Activated CD8-positive, alpha-beta memory T cell treated with anti-CD3 and anti-CD28 coated beads, Interleukin-2, amount 10 ng/mL, durations not matched to agents 7 days and 5 days (primary cell): ENCODE measurements around the gene ELOVL6. TPM values are rescaled to one million over a fixed set of nuclear protein-coding genes. Genes with fewer than 3 reads are reported as not detected.
"Not testable (repeated sequence)": the region's sequence is repeated elsewhere in the genome, so short reads cannot be mapped to it uniquely, and the experiment has no call there.

Source experiments
- ATAC-seq: fragments of 150-1000 bp; cut with Tn5 transposase; one replicate; pipeline ENCODE4 v1.10.0; 2021; ENCODE audit warnings: moderate library complexity
- CTCF ChIA-PET: fragments of 350-600 bp; sonication (Branson Sonifier 250); formaldehyde crosslinking; loops from one replicate; lab custom pipeline; 2021; ENCODE audit warnings: antibody characterized with exemption; lab: Charles Lee
- DNase-seq: peaks from one replicate; pipeline ENCODE4 v3.0.0-alpha.2; 2020
- H3K27ac Mint-ChIP-seq: one replicate; pipeline ENCODE4 v1.8.0; 2021; ENCODE audit warnings: mild to moderate bottlenecking, mixed read lengths
- H3K27me3 Mint-ChIP-seq: one replicate; pipeline ENCODE4 v1.8.0; 2021; ENCODE audit warnings: mixed read lengths
- H3K36me3 Mint-ChIP-seq: one replicate; pipeline ENCODE4 v1.8.0; 2021; ENCODE audit warnings: mild to moderate bottlenecking, mixed read lengths
- H3K4me1 Mint-ChIP-seq: one replicate; pipeline ENCODE4 v1.8.0; 2021; ENCODE audit warnings: mixed read lengths
- H3K4me3 Mint-ChIP-seq: one replicate; pipeline ENCODE4 v1.8.0; 2021; ENCODE audit warnings: mild to moderate bottlenecking, moderate library complexity, mixed read lengths
- H3K9me3 Mint-ChIP-seq: one replicate; pipeline ENCODE4 v1.8.0; 2022; ENCODE audit warnings: low read depth, mixed read lengths
- total RNA-seq, 2 experiments: library from RNA; stranded (reverse); gene quantifications; one replicate each; pipeline ENCODE4 v1.2.3, GENCODE V29; 2021

Gene ELOVL6, protein sequence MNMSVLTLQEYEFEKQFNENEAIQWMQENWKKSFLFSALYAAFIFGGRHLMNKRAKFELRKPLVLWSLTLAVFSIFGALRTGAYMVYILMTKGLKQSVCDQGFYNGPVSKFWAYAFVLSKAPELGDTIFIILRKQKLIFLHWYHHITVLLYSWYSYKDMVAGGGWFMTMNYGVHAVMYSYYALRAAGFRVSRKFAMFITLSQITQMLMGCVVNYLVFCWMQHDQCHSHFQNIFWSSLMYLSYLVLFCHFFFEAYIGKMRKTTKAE
- total RNA-seq, result 10 to 100 TPM; 20.8 to 27.5 TPM

DNA sequence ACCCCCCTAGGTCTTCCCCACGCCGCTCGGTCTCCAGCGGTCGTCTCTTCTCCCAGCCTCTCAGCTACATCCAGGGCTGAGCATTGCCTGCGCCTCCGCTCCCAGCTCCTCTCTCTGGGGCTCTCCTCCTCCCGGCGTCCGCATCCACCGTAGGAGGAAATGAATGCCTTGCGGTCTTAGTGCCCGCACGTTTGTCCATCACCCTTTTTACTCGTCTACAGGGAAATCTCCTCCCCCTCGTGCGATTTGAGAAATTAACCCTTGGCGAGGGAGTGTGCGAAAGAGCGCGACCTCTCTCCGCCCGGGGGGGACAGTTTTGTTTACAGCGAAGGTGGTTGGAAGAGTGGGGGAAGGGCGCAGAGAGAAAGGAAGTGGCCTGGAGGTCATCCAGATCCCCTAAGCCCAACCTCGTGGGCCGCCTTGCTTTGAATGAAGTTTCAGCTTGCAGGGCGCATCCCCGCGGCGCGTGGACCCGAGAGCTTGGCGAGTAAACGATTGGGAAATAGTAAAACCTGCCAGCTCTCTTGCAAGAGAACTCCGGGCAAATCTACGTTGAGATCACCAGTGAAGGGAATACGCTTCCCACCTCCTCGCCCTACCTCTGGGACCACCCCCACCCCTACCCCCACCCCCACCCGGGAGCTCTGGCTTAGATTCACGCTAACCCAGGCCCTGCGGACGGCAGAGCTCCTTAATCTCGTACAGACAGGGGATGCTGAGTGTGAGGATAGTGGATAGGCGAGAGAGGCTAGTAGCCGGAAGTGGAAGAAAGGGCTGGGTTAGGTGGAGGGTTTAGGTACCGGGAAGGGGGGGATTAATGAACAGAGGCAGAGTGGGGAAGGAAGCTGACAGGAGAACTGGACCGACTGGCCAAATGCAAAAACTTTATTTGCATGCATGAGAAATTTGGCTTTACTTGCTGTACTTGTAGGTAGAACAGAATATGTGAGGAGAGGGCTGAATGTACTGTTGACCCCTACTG is at the start of gene ELOVL6:
Gene ELOVL6 (minus strand): TSS at position 181 of the 982 bp plus-strand sequence. CDS start 280 bp downstream, outside the sequence.
- Mint-ChIP-seq H3K27me3 (peaks cover 3% of the 10 kb centered on the region), H3K9me3 (no peaks in the 10 kb centered on the region), H3K36me3 (peaks cover 7% of the 10 kb centered on the region), H3K4me1 (peaks cover 25% of the 10 kb centered on the region), H3K27ac (peak within 1 kb of the TSS; percentile 97), H3K4me3 (peak within 1 kb of the TSS; percentile 86)
- ATAC-seq, result peak; percentile 7
- CTCF ChIA-PET, result interaction anchor here (0.7 to 1.7 kb wide), 12 partner anchors 9 to 317 kb away, joined by 3 to 7 read pairs (median 4); no protein-coding TSS in a partner anchor
- peak; percentile 71 for DNase-seq

DNA sequence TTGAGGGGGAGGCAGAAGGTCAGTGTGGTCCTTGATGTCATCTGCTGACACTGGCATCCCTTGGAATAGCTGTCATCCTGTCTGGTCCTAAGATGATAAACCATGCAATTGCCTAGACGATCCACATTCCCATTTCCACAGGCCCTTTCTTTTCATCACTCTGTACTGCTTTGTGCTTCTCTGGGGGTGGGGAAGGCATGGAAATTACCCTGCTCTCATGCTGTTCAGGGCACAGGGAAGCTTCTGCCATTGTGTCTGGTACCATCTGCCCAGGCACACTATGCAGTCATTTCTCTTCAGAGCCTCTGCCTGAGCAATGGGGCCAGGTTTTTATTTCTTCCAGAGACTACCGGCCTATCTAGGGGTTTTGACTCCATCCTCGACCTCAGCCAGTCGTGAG is 49.7 kb upstream of the ELOVL6 start:
- no peak overlapping the region for H3K27ac Mint-ChIP-seq

DNA sequence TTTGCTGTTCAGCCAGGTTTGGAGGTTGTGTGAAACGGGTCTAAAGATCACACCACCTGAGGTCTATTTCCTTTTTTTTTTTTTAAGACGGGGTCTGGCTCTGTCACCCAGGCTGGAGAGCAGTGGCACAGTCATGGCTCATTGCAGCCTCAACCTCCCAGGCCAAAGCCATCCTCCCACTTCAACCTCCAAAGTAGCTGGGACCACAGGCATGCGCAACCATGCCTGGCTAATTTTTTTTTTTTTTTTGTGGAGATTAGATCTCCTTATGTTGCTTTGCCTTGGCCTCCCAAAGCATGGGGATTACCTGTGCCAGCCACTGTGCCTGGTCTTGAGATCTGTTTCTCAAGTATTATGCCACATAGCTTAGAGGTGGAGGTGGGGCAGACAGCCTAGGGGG is 49.2 kb upstream of the ELOVL6 start:
- ATAC-seq (no peak), DNase-seq (no peak)
- Mint-ChIP-seq H3K27ac (no peak overlapping the region), H3K27me3 (peaks cover 32% of the 10 kb centered on the region), H3K9me3 (no peaks in the 10 kb centered on the region), H3K4me3 (no peak overlapping the region), H3K36me3 (no peaks in the 10 kb centered on the region), H3K4me1 (no peaks in the 10 kb centered on the region)
- CTCF ChIA-PET, result no interaction called here

More for the DNA sequence above, 49.7 kb upstream of the ELOVL6 start:
- H3K4me3 Mint-ChIP-seq, result no peak overlapping the region
- no peak for DNase-seq
- ATAC-seq, result no peak
- H3K36me3 Mint-ChIP-seq, result no peaks in the 10 kb centered on the region
- H3K9me3 Mint-ChIP-seq, result no peaks in the 10 kb centered on the region
- H3K4me1 Mint-ChIP-seq, result no peaks in the 10 kb centered on the region
- CTCF ChIA-PET, result no interaction called here
- peaks cover 32% of the 10 kb centered on the region for H3K27me3 Mint-ChIP-seq

DNA sequence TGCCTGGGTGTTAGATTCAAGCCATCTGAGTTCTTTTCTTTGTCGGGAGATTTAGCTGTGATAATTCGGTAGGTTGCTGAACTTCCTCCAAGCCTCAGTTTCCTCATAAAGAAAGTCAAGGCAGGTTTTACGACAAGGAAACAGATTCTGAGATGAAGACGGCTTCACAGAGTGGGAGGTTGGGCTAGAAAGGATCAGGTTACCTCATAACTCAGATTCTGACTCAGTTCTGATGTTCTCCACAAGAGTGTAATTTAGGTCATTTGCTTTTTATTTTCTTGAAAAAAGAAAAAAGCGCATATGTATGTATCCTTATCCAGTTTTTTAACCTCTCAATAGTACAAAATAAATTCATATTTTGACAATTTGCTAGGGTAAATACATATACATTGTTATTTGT is 47.2 kb upstream of the ELOVL6 start:
- no peaks in the 10 kb centered on the region for H3K36me3 Mint-ChIP-seq
- H3K9me3 Mint-ChIP-seq, result no peaks in the 10 kb centered on the region
- no peak overlapping the region for H3K27ac Mint-ChIP-seq
- H3K27me3 Mint-ChIP-seq, result peaks cover 27% of the 10 kb centered on the region
- H3K4me3 Mint-ChIP-seq, result no peak overlapping the region
- no peaks in the 10 kb centered on the region for H3K4me1 Mint-ChIP-seq
- DNase-seq (no peak), ATAC-seq (no peak)
- CTCF ChIA-PET, result interaction anchor here (1.8 kb wide), 1 partner anchor 21 kb away, joined by 3 read pairs; no protein-coding TSS in a partner anchor

DNA sequence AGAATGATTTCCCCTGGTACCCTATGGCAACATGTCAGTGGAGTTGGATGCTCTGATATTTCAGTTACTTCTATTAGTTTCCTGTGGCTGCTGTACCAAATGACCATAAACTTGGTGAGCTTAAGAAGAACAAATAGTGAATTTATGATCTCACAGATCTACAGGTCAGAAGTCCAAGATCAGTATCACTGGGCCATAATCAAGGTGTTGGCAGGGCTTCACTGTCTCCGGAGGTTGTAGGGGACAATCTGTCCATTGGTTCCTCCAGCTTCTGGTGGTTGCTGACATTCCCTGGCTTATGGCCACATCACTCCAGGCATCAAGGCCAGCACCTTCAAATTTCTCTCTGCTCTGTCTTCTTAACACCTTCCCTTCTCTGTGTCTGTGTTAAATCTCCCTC is 37.9 kb upstream of the ELOVL6 start:
- no peak overlapping the region for H3K27ac Mint-ChIP-seq

DNA sequence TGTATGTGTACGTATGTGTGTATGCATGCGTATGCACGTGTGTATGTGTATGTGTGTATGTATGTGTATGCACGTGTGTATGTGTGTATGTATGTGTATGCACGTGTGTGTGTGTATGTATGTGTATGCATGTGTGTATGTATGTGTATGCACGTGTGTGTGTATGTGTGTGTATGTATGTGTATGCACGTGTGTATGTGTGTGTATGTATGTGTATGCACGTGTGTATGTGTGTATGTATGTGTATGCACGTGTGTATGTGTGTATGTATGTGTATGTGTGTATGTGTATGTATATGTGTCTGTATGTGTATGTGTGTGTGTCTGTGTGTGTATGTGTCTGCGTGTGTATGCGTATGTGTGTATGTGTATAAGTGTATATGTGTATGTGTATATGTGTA is 35.2 kb upstream of the ELOVL6 start:
- H3K9me3 Mint-ChIP-seq, H3K27ac Mint-ChIP-seq, ATAC-seq, H3K4me3 Mint-ChIP-seq, H3K4me1 Mint-ChIP-seq, H3K27me3 Mint-ChIP-seq, DNase-seq, CTCF ChIA-PET, H3K36me3 Mint-ChIP-seq: not testable (repeated sequence)

More for the DNA sequence above, 37.9 kb upstream of the ELOVL6 start:
- Mint-ChIP-seq H3K4me3 (no peak overlapping the region), H3K27me3 (peaks cover 15% of the 10 kb centered on the region), H3K36me3 (no peaks in the 10 kb centered on the region), H3K4me1 (no peaks in the 10 kb centered on the region), H3K9me3 (peaks cover 2% of the 10 kb centered on the region)
- ATAC-seq, result no peak
- CTCF ChIA-PET, result no interaction called here
- DNase-seq, result no peak

DNA sequence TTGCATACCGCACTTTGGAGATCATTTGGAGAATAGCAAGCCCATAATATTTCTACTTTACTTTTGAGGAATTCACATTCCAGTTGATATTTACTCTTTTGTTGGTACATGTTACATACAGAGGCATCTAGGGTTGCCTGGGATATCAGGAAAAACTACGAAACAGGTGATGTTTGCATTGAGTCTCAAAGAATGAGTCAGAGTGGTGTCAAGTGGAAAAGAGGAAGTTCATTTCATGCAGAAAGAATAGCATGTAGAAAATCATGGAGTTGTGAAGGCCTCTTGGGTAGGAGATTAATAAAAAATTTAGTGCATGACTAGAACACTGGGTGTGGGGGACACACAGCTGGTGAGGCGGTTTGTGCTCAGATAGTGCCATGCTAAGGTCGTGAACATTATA is 33.5 kb upstream of the ELOVL6 start:
- H3K9me3 Mint-ChIP-seq, result peaks cover 2% of the 10 kb centered on the region
- CTCF ChIA-PET, result no interaction called here
- H3K27ac Mint-ChIP-seq, result no peak overlapping the region
- DNase-seq, result no peak
- H3K36me3 Mint-ChIP-seq, result no peaks in the 10 kb centered on the region
- H3K4me1 Mint-ChIP-seq, result no peaks in the 10 kb centered on the region
- no peak overlapping the region for H3K4me3 Mint-ChIP-seq
- no peak for ATAC-seq
- peaks cover 9% of the 10 kb centered on the region for H3K27me3 Mint-ChIP-seq

DNA sequence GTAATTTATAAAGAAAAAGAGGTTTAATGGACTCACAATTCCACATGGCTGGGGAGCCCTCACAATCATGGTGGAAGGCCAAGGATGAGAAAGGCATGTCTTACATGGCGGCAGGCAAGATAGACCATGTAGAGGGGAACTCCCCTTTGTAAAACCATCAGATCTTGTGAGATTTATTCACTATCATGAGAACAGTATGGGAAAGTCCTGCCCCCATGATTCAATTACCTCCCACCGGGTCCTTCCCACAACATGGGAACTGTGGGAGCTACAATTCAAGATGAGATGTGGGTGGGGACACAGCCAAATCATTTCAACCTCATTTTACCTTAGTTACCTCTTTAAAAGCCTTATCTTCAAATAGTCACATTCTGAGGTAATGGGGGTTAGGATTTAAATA is 30.9 kb upstream of the ELOVL6 start:
- H3K27me3 Mint-ChIP-seq, result peaks cover 9% of the 10 kb centered on the region
- no peaks in the 10 kb centered on the region for H3K36me3 Mint-ChIP-seq
- no peak for ATAC-seq
- CTCF ChIA-PET, result no interaction called here
- no peaks in the 10 kb centered on the region for H3K4me1 Mint-ChIP-seq
- no peak for DNase-seq
- H3K4me3 Mint-ChIP-seq, result no peak overlapping the region
- peaks cover 2% of the 10 kb centered on the region for H3K9me3 Mint-ChIP-seq
- no peak overlapping the region for H3K27ac Mint-ChIP-seq

DNA sequence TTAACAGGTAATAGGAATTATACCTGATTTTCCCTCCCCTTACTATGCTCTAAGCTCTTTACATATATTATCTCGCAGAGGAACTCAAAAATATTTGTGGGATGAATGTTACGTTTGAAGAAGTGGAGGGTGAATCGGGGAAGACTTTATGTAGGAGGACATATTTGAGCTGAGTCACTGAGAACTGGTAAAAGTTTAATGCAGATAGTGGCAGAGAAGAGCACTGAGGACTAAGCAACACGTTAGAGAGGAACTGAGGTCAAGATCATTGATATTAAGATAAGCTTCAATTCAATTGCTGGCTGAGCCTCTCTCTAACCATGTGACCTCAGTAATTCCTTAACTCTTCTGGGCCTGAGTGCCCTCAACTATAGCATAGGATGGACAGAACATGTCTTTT is 26.4 kb upstream of the ELOVL6 start:
- H3K4me3 Mint-ChIP-seq, result no peak overlapping the region
- H3K9me3 Mint-ChIP-seq, result peaks cover 2% of the 10 kb centered on the region
- DNase-seq, result no peak
- peaks cover 11% of the 10 kb centered on the region for H3K27me3 Mint-ChIP-seq
- no peak for ATAC-seq
- CTCF ChIA-PET, result interaction anchor here (1.0 kb wide), 1 partner anchor 14 kb away, joined by 3 read pairs; no protein-coding TSS in a partner anchor
- H3K4me1 Mint-ChIP-seq, result peaks cover 19% of the 10 kb centered on the region
- H3K27ac Mint-ChIP-seq, result no peak overlapping the region
- peaks cover 10% of the 10 kb centered on the region for H3K36me3 Mint-ChIP-seq

DNA sequence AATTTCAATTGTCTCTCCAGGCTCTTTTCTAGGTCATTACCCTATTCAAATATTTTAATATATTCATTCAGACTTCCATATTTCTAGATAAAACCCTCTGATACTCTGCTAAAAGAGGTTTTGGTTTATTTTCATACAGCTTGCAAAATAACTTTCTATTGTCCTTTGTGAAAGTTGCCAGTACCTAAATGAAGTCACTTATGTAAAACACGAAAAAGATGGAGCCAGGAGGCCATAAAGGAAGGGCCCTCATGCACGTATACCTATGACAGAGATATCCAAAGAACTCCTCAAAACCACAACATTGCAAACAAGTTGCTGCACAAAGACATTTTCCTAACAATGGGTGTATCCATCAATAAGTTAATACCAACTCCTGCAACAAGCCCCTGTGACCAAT is 25.7 kb upstream of the ELOVL6 start:
- ATAC-seq (no peak), DNase-seq (no peak)
- H3K36me3 Mint-ChIP-seq, result peaks cover 12% of the 10 kb centered on the region
- CTCF ChIA-PET, result interaction anchor here (1.0 kb wide), 1 partner anchor 13 kb away, joined by 3 read pairs; no protein-coding TSS in a partner anchor
- H3K9me3 Mint-ChIP-seq, result peaks cover 6% of the 10 kb centered on the region
- H3K4me3 Mint-ChIP-seq, result no peak overlapping the region
- H3K27ac Mint-ChIP-seq, result no peak overlapping the region
- H3K4me1 Mint-ChIP-seq, result peaks cover 24% of the 10 kb centered on the region
- H3K27me3 Mint-ChIP-seq, result peaks cover 11% of the 10 kb centered on the region

DNA sequence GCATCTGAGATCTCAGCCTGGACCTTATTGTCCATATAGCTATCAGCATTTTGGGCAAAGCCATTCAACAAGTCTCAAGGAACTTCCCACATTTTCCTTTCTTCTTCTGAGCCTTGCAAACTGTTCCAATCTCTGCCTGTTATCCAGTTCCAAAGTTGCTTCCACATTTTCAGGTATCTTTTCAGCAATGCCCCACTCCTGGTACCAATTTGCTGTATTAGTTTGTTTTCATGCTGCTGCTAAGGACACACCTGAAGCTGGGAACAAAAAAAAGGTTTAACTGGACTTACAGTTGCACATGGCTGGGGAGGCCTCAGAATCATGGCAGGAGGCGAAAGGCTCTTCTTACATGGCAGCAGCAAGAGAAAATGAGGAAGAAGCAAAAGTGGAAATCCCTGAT is 20.5 kb upstream of the ELOVL6 start:
- DNase-seq, ATAC-seq, H3K27ac Mint-ChIP-seq, CTCF ChIA-PET, H3K4me3 Mint-ChIP-seq: not testable (repeated sequence)
- peaks cover 26% of the 10 kb centered on the region for H3K4me1 Mint-ChIP-seq
- H3K9me3 Mint-ChIP-seq, result peaks cover 11% of the 10 kb centered on the region
- H3K36me3 Mint-ChIP-seq, result peaks cover 22% of the 10 kb centered on the region
- H3K27me3 Mint-ChIP-seq, result peaks cover 24% of the 10 kb centered on the region

DNA sequence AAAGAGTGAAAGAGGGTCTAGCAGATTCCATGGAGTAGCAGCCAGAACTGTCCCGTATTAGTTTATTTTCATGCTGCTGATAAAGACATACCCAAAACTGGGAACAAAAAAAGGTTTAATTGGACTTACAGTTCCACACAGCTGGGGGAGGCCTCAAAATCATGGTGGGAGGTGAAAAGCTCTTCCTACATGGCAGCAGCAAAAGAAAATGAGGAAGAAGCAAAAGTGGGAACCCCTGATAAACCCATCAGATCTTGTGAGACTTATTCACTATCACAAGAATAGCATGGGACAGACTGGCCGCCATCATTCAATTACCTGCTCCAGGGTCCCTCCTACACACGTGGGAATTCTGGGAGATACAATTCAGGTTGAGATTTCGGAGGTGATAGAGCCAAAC is 18.8 kb upstream of the ELOVL6 start:
- Mint-ChIP-seq H3K9me3 (peaks cover 11% of the 10 kb centered on the region), H3K36me3 (peaks cover 22% of the 10 kb centered on the region), H3K4me1 (peaks cover 26% of the 10 kb centered on the region), H3K27me3 (peaks cover 20% of the 10 kb centered on the region)
- ATAC-seq, DNase-seq, H3K27ac Mint-ChIP-seq, H3K4me3 Mint-ChIP-seq: not testable (repeated sequence)
- CTCF ChIA-PET, result interaction anchor here (0.7 kb wide), 1 partner anchor 9 kb away, joined by 3 read pairs; no protein-coding TSS in a partner anchor

DNA sequence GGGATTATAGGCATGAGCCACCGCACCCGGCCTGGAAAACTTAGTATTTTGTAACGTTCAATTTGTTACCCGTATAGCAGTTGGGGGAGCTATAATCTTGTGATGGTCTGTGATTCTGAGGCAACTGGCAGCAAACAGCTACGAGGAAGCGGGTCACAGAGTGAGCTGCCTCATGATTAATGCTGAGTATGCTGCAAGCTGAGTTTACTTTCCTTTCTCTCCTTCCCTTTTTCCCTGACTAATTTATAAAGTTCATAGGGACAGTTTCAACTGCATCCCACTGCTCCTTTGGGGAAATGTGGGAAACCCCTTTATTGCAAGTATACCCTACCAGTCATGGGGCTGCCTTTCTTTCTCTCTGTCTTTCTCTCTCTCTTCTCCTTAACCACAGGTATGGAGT is 17.7 kb upstream of the ELOVL6 start:
- no peak overlapping the region for H3K27ac Mint-ChIP-seq
- ATAC-seq, result no peak
- CTCF ChIA-PET, result no interaction called here
- peaks cover 18% of the 10 kb centered on the region for H3K4me1 Mint-ChIP-seq
- no peak overlapping the region for H3K4me3 Mint-ChIP-seq
- H3K27me3 Mint-ChIP-seq, result peaks cover 20% of the 10 kb centered on the region
- DNase-seq, result no peak
- H3K9me3 Mint-ChIP-seq, result peaks cover 10% of the 10 kb centered on the region
- peaks cover 17% of the 10 kb centered on the region for H3K36me3 Mint-ChIP-seq
